CD4-positive, alpha-beta T cell treated with Interleukin-15 for 1 hour (primary cell): ENCODE measurements around the gene PTPRK.
"Not testable (repeated sequence)": the region's sequence is repeated elsewhere in the genome, so short reads cannot be mapped to it uniquely, and the experiment has no call there.

Experiments
- DNase-seq: peaks from one replicate; pipeline ENCODE4 v3.0.0-alpha.2; 2020

The PTPRK gene

GRCh38 chr6:127941228-127941627, 579.2 kb downstream of the PTPRK start:
- DNase-seq = no peak

GRCh38 chr6:127939442-127940066, 580.8 kb downstream of the PTPRK start:
- no peak for DNase-seq

DNA sequence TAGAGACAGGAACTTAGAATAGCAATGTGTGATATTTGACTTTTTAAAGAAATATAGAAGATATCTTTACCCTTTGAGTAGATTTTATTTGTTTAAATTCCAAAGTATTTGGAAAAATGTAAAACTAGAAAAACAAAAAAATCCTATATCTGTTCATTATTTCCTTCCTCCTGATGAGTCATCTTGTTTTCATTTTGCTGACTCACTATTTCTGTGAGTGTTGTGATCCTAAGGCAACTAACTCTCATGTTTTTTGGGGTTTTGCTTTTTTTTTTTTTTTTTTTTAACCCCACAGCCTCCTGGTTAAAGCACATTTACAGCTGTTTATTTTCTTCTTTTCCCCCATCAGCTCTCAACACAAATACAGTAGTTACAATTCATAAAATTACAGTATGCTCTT, 581.7 kb downstream of the PTPRK start:
- DNase-seq = no peak

GRCh38 chr6:127937747-127938146, 582.7 kb downstream of the PTPRK start:
- DNase-seq = no peak

- DNase-seq = no peak
Measured at GRCh38 chr6:127937102-127937501, 583.3 kb downstream of the PTPRK start.

DNA sequence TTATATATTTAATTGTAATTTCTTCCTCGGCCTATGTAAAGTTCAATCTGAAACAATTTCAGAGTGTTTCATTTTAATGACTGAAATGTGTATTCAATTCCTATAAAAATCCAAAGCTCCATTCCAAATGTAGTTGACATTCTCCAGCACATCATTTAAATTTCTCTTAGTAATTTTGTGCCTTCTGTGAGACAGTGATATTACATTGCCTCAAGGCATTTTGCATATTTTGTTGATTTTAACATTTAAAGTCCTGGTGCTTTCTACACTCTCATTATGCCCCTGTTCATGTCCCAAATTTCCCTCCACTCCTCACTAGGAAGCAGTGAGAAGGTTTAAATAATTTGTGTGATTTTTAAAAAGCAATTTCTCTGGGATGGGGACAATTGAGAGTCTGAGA, 585.4 kb downstream of the PTPRK start:
- no peak for DNase-seq

GRCh38 chr6:127933852-127934840, 586.3 kb downstream of the PTPRK start:
- peak; percentile 32 for DNase-seq

DNA sequence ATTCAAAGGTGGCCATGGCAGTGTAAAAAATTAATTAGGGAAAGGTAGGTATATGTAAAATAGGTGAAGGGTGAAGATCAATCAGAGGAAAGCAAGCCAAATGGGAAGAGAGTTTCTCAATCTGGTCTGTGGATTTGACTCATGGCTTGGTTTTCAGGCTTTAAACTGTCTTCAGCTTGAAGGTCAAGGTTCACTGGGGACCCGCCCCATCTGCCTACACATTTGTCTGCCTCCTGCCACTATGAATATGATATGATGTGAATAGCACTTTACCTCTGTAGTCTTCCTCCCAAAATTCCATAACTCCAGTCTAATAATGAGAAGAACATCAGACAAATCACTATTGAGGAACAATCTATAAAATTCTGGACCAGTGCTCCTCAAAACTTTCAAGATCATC, 587.3 kb downstream of the PTPRK start:
- no peak for DNase-seq

- no peak for DNase-seq
Measured at GRCh38 chr6:127932708-127933107, 587.7 kb downstream of the PTPRK start.

DNA sequence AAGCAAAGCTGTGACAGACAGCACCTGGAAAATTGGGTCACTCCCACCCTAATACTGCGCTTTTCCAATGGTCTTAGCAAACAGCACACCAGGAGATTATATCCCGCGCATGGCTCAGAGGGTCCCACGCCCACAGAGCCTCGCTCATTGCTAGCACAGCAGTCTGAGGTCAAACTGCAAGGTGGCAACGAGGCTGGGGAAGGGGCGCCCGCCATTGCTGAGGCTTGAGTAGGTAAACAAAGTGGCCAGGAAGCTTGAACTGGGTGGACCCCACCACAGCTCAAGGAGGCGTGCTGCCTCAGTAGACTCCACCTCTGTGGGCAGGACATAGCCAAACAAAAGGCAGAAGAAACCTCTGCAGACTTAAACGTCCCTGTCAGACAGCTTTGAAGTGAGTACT, 594.0 kb downstream of the PTPRK start:
- not testable (repeated sequence) for DNase-seq

- DNase-seq = no peak
Measured at GRCh38 chr6:127924440-127924839, 596.0 kb downstream of the PTPRK start.

- no peak for DNase-seq
Measured at GRCh38 chr6:127924031-127924430, 596.4 kb downstream of the PTPRK start.

GRCh38 chr6:127923135-127923534, 597.3 kb downstream of the PTPRK start:
- no peak for DNase-seq

- DNase-seq = no peak
Measured at GRCh38 chr6:127921982-127922381, 598.4 kb downstream of the PTPRK start.

GRCh38 chr6:127920804-127921203, 599.6 kb downstream of the PTPRK start:
- DNase-seq = no peak
